ENCODE results near the gene FOXP1. TPM values are rescaled to one million over a fixed set of nuclear protein-coding genes. Genes with fewer than 3 reads are reported as not detected.
"Not testable (repeated sequence)": the region's sequence is repeated elsewhere in the genome, so short reads cannot be mapped to it uniquely, and the experiment has no call there.

The FOXP1 gene
- total RNA-seq, 4 donors from 2014 or later: 103 to 173 (median 140) TPM

GRCh38 chr3:71022551-71023335, 560.8 kb downstream of the FOXP1 start:
- Histone ChIP-seq H3K27ac (no peak overlapping the region), H3K36me3 (peaks cover 0 to 3% (median 0%) of the 10 kb centered on the region in 3 donors), H3K9me3 (no peaks in the 10 kb centered on the region), H3K4me1 (peaks cover 0 to 19% (median 0%) of the 10 kb centered on the region in 4 donors), H3K27me3 (no peaks in the 10 kb centered on the region), H3K4me3 (no peak overlapping the region)
- TF ChIP-seq, protein P1, sequence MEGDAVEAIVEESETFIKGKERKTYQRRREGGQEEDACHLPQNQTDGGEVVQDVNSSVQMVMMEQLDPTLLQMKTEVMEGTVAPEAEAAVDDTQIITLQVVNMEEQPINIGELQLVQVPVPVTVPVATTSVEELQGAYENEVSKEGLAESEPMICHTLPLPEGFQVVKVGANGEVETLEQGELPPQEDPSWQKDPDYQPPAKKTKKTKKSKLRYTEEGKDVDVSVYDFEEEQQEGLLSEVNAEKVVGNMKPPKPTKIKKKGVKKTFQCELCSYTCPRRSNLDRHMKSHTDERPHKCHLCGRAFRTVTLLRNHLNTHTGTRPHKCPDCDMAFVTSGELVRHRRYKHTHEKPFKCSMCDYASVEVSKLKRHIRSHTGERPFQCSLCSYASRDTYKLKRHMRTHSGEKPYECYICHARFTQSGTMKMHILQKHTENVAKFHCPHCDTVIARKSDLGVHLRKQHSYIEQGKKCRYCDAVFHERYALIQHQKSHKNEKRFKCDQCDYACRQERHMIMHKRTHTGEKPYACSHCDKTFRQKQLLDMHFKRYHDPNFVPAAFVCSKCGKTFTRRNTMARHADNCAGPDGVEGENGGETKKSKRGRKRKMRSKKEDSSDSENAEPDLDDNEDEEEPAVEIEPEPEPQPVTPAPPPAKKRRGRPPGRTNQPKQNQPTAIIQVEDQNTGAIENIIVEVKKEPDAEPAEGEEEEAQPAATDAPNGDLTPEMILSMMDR (IDR thresholded peaks at IDR 0.05): peak in 1 of 6 experiments; percentile 16
- TF ChIP-seq POLR2A (IDR thresholded peaks at IDR 0.05): no peak
- no peak for DNase-seq

DNA sequence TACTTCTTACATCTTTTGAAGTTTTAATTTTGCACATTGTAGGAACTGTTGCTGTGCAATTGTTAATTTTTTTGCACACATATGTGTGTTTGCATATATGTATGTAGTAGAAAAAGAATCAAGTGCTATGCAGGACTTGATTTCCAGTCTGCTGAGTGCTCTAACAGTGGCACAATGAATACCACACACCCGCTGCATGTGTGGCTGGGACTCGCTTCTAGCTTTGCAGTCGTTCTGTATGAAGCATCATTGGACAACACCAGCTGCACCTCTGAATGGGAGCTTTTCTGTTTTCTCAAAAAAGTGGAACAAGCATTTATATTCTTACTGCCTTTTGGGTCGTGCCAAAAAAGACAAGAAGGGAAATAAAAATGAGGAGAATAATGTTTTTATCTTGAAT, 564.7 kb downstream of the FOXP1 start:
- no peak for TF ChIP-seq POLR2A (IDR thresholded peaks at IDR 0.05)
- TF ChIP-seq, protein P1 (IDR thresholded peaks at IDR 0.05): no peak
- no peak for DNase-seq
- Histone ChIP-seq H3K4me1 (peaks cover 0 to 5% (median 0%) of the 10 kb centered on the region in 4 donors), H3K4me3 (no peak overlapping the region), H3K36me3 (peaks cover 0 to 16% (median 0%) of the 10 kb centered on the region in 3 donors), H3K27ac (no peak overlapping the region), H3K9me3 (no peaks in the 10 kb centered on the region), H3K27me3 (no peaks in the 10 kb centered on the region)

DNA sequence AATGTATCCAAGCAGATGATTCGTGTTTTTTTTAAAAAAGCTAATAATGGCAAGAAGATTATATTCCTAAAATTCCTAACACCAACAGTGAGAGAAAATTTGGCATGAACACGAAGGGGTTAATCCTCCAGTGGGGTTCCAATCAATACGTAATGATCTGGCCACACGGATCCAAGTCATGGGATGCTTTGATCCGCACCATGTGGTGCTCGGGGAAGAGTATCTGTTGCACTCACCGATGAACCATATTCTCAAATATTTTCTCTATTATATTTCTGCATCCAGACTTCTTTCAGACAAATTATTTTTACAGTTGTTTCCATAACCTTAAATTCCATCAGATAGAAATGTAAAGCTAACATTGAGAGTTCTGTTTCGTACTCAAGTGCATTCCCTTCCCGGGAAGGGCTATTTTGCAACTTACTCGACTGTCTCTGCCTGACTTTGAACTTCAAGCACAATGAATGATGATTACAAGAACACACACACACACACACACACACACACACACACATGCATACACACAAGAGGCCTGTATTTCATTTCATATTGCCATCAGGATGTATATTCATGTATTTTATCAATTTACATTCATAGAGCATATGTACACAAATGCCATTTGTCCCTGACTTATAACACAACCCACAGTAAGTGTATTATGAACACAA, 567.2 kb downstream of the FOXP1 start:
- Histone ChIP-seq H3K4me1 (peaks cover 0 to 9% (median 2%) of the 10 kb centered on the region in 4 donors), H3K27ac (peak overlapping the region in 1 of 4 donors; percentile 24), H3K36me3 (peaks cover 0 to 14% (median 0%) of the 10 kb centered on the region in 3 donors), H3K9me3 (no peaks in the 10 kb centered on the region), H3K4me3 (no peak overlapping the region), H3K27me3 (no peaks in the 10 kb centered on the region)
- DNase-seq: no peak
- TF ChIP-seq, protein P1 (IDR thresholded peaks at IDR 0.05): no peak
- no peak for TF ChIP-seq POLR2A (IDR thresholded peaks at IDR 0.05)

- H3K27ac ChIP-seq, H3K27me3 ChIP-seq, H3K4me3 ChIP-seq, DNase-seq, H3K9me3 ChIP-seq: not testable (repeated sequence)
- Histone ChIP-seq H3K4me1 (peaks cover 0 to 17% (median 2%) of the 10 kb centered on the region in 4 donors), H3K36me3 (peaks cover 0 to 14% (median 0%) of the 10 kb centered on the region in 3 donors)
Measured at GRCh38 chr3:71014616-71015015, 568.9 kb downstream of the FOXP1 start.

DNA sequence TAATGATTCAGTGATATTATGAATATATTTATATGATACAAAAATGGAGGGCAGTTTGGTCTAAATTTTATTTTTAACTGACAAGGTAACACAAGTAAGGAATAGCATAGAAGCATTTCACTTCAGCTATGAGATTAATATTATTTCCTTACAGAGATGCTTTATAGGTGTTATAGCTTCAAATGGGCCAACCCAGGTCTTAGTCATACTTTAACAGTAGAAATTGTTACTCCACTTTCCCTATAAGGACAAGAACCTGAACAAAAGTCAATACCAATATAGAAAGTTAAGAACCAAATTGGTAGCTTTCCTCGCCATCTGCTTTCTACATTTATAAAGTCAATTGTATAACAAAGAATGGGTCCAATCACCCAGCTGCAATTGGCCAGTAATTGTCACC, 570.6 kb downstream of the FOXP1 start:
- no peak for DNase-seq
- TF ChIP-seq, protein P1 (IDR thresholded peaks at IDR 0.05): no peak
- no peak for TF ChIP-seq POLR2A (IDR thresholded peaks at IDR 0.05)
- H3K36me3 ChIP-seq: peaks cover 0 to 14% (median 0%) of the 10 kb centered on the region in 3 donors
- H3K27me3 ChIP-seq: no peaks in the 10 kb centered on the region
- H3K4me3 ChIP-seq: no peak overlapping the region
- no peak overlapping the region for H3K27ac ChIP-seq
- H3K4me1 ChIP-seq: peaks cover 0 to 17% (median 6%) of the 10 kb centered on the region in 4 donors
- H3K9me3 ChIP-seq: no peaks in the 10 kb centered on the region
